ENCODE results near the gene FUT7. TPM values are rescaled to one million over a fixed set of nuclear protein-coding genes. Genes with fewer than 3 reads are reported as not detected.
A peak's percentile ranks its signal among the peaks of the same experiment; 100 is the strongest.
"Not testable (repeated sequence)": the region's sequence is repeated elsewhere in the genome, so short reads cannot be mapped to it uniquely, and the experiment has no call there.

Gene FUT7
- polyA plus RNA-seq, 5 donors, result 0.08 TPM; not detected in 4

GRCh38 chr9:137034709-137035506, 3.0 kb upstream of the FUT7 start:
- peak; percentile 72 to 81 for DNase-seq

DNA sequence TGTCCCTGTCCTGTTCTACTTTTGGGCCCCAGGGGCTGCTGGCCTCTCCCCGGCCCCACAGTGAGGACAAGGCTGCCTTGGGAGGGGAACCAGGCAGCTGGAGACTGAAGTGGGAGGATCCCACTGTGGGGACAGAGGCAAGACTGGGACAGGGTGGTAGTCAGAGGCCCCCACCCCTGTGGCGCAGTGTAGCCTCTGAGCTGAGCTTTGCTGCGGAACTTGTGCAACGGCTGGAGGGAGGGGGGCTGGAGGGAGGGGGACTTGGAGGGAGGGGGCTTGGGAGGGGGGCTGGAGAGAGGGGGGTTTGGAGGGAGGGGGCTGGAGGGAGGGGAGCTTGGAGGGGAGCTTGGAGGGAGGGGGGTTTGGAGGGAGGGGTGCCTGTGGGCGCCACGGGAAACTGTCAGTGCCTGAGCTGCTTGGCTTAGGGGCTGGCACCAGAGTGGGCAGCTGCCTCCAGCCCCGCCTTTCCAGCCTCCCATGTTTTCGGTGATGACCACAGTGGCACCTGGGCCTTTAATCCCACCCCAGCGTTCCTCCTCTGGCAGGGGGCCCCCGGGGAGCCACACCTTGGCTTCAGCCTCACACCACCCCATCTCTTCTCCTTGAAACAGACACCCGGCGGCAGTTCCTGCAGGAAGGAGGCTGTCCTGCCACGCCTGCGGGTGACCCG, 2.3 kb upstream of the FUT7 start:
- DNase-seq, result no peak

- DNase-seq, result not testable (repeated sequence)
Observed at GRCh38 chr9:137033481-137033880, 1.6 kb upstream of the FUT7 start.

GRCh38 chr9:137032858-137033257, 970 bp upstream of the FUT7 start:
- no peak for DNase-seq

GRCh38 chr9:137030538-137031527, 1.1 kb downstream of the FUT7 start:
- DNase-seq, result no peak

GRCh38 chr9:137030006-137030405, 1.9 kb downstream of the FUT7 start:
- DNase-seq, result no peak

DNA sequence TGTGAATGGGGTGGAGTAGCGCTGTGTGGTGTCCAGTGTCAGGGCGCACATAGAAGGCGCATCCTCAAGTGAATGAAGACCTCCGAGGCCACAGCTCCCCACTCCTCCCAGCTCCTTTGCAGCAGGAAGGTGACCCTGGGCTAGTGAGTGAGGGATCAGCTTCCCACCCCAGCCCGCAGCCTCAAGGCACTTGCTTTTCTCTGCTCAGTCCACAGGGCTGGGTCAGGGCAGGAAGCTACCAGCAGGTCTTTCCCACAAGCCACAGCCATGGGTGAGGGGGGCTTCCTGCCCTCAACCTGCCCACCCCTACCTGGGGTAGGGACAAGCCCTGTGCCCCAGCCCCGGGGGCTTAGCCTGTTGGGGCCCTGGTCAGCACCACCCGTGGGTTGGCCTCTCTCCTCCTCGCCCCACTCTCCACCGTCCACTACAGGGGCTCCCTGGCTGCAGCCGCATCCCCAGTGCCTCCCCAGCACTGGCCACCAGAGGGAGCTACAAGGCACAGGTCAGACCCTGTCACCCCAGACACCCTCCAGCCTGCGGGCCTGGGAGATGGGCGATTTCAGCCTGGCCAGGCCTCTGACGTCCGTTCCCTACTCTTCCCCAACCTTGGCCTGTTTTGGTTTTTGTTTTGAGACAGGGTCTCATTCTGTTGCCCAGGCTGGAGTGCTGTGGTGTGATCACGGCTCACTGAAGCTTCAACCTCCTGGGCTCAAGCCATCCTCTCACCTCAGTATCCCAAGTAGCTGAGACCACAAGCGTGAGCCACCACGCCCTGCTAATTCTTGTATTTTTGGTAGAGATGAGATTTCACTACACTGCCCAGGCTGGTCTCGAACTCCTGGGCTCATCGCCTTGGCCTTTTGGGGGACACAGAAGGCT, 2.6 kb downstream of the FUT7 start:
- peak in 1 of 2 donors; percentile 36 for DNase-seq

- DNase-seq, result peak; percentile 28 to 53
Observed at GRCh38 chr9:137028263-137029057, 3.4 kb downstream of the FUT7 start.

DNA sequence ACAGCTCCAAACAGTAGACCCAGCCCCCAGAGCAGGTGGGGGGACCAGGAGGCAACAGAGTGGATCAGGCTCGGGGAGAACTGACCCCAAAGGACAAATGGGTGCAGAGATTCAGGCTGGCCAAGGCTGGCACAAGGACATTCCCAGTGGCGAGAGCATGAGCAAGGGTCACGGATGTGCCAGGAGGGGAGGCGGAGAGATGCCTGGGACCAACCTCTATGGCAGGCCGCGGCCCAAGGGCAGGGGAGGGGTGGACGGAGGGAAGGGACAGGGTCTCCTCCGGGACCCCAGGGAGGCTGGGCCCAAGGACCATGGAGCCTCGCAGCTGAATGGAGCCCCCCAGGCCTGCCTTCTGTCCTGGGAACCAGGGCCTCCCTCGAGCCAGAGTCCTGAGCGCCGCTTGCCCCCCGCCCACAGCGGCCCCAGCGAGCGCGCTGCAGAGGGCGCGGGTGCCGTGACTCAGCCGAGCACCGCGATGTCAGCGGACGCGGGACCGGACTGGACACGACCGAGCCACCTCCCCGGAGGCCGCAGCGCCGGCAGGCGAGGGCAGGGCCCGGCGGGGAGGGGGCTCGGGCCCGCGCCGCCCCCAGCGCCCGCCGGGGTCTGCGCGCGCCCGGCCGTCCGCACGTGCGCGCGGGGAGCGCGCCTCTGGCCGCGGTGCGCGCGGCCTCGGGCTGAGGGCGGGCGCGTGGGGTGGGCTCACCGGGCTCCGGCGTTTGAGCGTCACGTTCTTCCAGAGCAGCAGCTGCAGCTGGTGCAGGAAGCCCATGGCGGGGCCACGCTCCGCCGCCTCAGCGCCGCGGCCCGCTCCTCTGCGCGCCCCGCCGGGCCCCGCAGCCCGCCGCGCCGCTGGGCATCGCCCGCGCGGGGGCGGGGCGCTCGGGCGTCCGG, 4.3 kb downstream of the FUT7 start, which contains the start of gene ABCA2:
Gene ABCA2 (minus strand): TSS at position 869 of the 894 bp plus-strand sequence. CDS start 97 bp downstream, at position 772.
- no peak for DNase-seq

DNA sequence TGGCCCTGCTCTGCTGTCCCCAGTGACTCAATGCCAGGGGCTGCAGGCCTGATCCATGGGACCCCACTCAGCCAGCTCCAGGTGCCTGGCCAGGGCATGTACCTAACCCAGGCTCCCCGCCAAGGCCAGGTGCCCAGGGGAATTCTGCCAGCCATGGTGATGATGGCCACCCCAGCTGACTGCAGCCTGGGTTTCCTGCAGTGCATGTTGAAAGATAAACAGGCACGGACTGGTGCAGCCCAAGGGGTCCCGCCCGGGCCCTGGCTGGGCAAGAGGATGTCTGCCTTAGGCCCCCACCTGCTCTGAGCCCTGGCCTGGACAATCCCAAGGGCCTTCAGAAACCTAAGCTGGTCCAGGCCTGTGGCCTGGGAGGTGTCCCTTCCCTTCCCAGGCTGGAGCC, 5.1 kb downstream of the FUT7 start:
- DNase-seq, result no peak

- no peak for DNase-seq
Observed at GRCh38 chr9:137026384-137026783, 5.5 kb downstream of the FUT7 start.

GRCh38 chr9:137025517-137025966, 6.3 kb downstream of the FUT7 start:
- no peak for DNase-seq

DNA sequence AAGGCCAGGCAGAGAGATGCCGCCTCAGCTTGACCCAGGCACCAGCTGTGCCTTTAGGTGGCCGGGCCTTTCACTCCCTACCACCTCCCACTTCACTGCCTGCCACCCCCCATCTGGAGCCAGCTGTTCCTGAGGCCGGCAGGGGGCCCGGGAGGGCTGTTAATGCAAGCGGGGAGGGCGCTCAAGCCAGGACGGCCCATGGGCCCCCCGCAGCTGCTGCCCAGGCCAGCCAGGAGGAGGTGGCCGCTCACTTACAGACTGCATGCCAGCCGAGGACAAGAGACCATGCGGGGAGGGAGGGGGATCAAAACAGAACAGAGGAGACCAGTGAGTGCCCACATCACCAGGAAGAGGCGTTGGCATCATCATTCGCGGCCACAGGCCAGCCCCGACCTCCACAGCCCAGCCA, 8.3 kb downstream of the FUT7 start:
- DNase-seq, result no peak

GRCh38 chr9:137023157-137023556, 8.7 kb downstream of the FUT7 start:
- DNase-seq, result no peak

GRCh38 chr9:137022662-137023008, 9.3 kb downstream of the FUT7 start:
- no peak for DNase-seq

DNA sequence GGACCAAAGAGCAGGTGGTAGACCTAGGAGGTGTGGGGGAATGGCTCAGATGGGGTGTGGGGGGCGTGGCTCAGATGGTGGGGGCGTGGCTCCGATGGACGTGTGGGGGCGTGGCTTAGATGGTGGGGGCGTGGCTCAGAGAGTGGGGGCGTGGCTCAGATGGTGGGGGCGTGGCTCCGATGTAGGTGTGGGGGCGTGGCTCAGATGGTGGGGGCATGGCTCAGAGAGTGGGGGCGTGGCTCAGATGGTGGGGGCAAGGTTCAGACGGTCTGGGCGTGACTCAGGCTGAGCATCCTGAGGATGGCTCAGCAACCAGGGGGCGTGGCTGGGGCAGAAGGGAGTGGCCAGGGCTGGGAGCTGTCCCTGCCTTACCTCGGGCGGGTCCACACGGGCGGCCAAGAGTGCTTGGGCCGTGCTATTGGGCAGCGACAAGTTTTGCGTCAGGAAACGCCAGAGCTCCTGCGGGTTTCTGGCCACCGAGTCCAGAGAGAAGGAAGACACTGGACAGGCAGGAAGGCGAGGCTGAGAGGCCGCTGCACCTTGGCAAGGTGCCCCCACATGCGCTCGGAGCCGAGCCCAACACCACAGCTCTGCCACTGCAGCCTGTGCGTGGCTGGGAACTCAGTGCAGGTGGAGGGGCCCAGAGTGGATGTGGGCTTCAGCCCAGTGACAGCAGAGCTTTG, 9.8 kb downstream of the FUT7 start:
- DNase-seq, result no peak

- DNase-seq, result no peak
Observed at GRCh38 chr9:137021568-137021978, 10.3 kb downstream of the FUT7 start.
